ACHN (cell line): ENCODE results near the gene TUBA3E.
A peak's percentile ranks its signal among the peaks of the same experiment; 100 is the strongest.
"Not testable (repeated sequence)": the region's sequence is repeated elsewhere in the genome, so short reads cannot be mapped to it uniquely, and the experiment has no call there.

Experiments
- DNase-seq: peaks from one replicate; pipeline ENCODE4 v3.0.0-alpha.2; 2015
- in situ Hi-C: cut with HindIII; loops from 2 replicates; pipeline ENCODE4 v1.10.0; 2017; ENCODE audit warnings: low sequenced_read_pairs, low pct_ligation_motif_present, low pct_unique_long_range_greater_than_20kb

TUBA3E gene

DNA sequence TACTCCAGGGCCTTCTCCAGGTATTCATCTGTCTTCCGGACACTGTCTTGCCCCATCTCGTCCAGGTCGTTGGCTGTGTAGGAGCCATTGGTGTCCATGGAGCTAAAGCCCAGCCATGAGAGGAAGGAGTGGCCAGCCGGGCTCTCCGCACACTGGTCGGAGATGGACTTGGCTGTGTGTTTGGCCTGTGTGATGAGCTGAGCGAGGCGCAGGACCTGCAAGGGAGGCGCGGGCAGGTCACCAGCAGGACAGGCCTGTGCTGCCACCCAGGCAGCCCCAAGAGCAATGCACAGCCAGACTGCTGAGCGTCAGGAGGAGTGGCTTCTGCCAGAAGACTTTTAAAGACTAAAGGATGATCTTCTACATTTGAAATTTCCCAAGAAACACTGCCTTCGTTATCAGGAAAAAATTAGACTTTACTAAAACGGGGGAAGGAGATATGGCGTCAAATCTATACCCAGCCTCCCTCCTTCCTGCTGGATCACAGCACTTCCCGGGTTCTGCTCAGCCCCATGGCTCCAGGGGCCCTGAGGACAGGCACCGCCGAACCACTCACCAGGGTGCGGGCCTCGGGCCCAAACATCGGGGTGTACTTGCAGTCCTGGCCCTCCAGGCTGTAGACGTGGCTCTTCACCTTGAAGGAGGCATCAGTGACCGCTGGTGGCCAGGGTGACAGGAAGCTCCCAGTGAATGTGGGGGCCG is 44.4 kb downstream of the TUBA3E start:
- DNase-seq, in situ Hi-C loops: not testable (repeated sequence)

DNA sequence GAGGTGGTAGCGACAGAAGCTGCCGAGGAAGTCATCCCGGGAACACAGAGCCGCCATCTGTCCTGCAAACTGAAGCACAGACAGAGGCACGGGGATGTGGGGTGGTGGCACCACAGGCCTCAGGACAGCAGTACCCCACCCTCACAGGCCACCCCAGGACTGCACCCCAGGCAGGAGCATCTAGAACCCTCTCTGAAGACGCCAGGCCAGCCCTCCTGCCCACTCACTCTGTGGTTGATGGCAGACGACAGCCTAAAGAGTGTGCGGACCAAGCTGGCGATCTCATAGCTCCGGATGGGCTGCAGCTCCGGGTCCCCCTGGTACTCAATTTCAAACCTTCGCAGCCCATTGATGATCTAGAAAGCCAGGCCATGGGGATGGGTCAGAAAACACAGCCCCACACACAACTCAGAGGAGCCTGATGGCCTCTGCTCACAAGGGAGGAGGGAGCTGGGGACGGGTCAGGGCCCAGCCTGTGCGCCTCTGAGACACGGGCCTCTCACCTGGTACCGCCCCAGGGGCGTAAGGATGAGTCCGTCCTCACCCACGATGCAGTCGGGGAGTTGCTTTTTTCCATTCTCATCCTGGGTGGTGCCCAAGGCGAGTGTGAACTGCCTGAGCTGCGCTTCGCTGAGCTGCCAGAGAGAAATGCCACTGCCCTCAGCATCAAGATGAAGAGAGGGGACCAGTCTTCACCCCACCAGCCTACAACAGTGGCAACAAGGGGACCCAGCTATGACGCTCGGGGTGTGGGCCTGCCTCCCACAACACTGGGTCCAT is 45.2 kb downstream of the TUBA3E start:
- in situ Hi-C loops, result no loop called here
- no peak for DNase-seq

DNA sequence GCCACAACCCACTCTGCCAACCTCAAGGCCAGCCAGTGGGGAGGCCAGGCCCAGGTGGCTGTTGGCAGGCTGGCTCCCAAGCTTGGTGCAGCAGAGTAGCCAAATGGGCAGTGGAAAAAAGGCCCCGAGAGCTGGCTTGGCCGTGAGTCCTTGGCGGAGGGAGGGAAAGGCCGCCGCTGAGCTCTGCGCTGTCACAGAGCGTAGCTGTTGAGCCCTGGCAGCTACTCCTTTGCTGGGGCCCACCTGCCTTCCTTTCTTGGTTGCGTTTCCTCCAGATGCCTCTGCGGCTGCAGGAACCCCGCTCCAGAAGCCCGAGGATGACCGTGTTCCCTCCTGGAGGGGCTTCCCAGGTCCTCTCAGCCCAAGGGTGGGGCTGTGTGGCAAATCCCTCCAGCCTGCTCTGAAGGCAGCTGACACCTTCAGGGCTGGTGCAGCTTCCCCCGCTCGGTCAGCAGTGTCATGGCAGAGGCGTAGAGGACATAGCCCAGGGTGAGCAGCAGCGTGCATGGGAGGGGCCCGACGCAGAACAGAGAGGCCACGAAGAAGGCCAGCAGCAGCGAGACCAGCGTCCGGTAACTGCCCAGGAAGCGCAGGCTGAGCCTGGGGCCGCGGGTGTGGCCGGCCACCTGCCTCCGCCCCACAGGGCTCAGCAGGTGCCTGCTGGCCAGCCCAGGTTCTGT is 46.0 kb downstream of the TUBA3E start:
- in situ Hi-C loops, DNase-seq: not testable (repeated sequence)

DNA sequence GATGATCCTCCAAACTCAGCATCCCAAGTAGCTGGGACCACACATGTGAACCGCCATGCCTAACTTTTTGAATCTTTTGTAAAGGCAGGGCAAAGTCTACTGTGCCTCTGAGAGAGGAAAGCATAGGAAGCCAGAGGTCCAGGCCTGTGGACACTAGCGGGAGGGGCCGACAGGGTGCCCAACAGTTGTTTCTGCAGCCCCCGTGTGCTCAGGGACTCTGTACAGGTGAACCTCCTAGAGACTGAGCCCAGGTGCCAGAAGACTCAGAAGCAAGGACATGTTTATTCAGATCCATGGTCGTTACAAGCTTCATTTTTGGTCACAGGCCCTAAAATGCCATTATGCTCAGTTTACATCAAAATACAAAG is 47.1 kb downstream of the TUBA3E start:
- in situ Hi-C loops, DNase-seq: not testable (repeated sequence)

DNA sequence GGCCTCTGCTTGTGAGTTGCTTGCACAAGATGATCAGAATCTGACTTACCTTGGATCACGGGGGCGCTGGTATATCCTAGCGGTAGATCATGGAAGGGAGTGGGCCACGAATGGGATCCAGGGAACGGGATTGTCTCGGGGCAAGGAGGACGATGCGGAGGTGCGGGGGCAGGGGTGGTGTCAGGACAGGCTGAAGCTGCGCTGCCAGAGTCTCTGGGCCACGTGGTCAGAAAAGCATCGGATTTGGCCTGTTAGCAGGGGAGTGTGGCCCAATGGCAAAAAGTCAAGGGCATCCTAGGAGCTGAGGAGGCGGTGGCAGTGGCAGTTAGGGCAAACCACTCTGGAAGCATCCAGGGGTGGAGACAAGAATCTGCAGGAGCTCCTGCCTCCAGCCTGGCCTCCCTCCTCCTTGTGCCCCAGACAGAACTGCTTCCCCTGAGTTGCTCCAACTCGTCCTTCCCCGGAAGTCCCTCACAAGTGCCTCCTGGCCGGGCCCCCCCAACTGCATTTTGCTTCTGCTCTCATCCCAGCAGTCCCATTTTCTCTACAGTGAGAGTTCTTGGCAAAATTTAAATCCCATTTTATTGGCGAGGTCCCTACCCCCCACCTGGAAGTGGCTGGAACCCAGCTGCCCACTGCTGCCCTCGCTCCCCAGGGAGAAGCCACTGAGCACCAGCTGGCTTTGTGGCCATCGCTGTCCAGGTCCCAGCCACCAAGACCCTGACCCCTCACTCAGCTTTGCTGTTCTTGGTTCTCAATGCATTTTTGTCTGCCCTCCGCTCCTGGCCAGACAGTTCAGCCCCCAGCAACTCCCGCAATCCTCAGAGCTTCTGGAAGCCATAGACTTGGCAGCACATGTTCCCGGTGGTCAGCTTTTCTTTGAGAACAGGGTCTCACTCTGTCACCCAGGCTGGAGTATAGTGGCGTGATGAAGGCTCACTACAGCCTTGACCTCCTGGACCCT is 47.8 kb downstream of the TUBA3E start:
- in situ Hi-C loops, result no loop called here
- no peak for DNase-seq

DNA sequence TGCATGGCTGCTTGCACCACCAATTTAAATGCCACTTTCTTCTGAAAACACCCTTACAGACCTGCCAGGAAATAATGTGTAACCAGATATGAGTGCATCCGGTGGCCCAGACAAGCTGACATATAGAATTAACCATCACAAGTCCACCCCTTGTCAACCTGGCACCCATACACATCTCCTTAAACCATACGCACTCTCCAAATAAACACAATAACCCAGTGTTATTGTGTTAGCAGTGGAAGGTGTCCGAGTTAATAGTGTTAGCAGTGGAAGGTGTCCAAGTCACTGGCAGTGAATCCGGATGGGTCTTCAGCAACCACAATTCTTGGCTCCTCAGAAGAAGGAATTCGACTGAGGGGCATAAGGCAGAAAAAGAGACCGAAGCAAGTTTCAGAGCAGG is 49.7 kb downstream of the TUBA3E start:
- in situ Hi-C loops, DNase-seq: not testable (repeated sequence)

DNA sequence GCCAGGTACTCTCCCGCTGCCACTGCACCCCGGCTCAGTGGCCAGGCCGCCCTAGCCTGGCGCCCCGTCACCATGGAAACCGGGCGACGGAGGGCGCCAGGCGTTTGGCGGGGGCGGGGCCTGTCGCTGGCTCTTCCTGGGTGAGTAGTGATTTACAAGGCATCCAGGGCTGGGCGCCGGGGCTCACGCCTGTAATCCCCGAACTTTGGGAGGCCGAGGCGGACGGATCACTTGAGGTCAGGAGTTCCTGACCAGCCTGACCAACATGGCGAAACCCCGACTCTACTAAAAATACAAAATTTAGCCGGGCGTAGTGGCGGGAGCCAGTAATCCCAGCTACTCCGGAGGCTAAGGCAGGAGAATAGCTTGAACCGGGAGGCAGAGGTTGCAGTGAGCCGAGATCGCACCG is 53.2 kb downstream of the TUBA3E start, which contains the start of gene CCDC74B:
Gene CCDC74B (minus strand): TSS at position 107 of the 409 bp plus-strand sequence. CDS start 116 bp downstream, outside the sequence.
- DNase-seq, result peak; percentile 51
- in situ Hi-C loops, result not testable (repeated sequence)

DNA sequence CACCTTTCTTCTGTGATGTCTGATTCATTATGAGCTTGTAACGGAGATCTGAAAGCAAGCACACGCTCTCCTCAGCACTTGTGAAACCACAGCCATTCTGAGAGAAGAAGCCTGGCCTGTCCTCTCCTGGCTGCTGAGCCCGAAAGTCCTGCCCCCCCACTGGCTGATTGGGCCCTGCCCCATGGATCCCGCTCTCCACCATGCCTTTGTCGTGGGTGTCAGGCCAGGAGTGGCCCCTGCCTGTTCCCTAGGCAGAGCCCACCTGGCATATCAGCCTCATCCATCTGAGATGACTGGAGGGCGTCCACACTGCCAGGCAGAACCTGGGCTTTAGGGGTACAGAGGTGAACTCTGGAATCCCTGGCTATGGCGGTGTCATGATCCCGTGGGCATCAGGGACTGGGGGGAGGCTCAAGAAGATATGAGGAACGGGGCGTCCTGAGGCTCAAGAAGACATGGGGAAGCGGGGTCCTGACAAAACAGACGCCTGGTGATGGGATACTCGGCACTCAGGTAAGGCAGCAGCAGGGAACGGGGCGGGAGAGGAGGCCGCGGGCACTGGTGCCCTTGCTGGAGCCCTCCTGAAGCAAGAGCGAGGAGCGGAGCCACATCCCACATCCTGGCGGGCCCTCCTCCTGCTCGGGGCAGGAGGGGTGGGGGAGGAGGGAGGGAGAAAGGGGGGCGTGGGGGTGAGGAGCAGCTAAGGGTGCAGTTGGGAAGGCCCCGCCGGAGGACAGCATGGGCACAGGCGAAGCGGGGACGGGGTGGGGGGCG is 54.8 kb downstream of the TUBA3E start:
- in situ Hi-C loops, DNase-seq: not testable (repeated sequence)

DNA sequence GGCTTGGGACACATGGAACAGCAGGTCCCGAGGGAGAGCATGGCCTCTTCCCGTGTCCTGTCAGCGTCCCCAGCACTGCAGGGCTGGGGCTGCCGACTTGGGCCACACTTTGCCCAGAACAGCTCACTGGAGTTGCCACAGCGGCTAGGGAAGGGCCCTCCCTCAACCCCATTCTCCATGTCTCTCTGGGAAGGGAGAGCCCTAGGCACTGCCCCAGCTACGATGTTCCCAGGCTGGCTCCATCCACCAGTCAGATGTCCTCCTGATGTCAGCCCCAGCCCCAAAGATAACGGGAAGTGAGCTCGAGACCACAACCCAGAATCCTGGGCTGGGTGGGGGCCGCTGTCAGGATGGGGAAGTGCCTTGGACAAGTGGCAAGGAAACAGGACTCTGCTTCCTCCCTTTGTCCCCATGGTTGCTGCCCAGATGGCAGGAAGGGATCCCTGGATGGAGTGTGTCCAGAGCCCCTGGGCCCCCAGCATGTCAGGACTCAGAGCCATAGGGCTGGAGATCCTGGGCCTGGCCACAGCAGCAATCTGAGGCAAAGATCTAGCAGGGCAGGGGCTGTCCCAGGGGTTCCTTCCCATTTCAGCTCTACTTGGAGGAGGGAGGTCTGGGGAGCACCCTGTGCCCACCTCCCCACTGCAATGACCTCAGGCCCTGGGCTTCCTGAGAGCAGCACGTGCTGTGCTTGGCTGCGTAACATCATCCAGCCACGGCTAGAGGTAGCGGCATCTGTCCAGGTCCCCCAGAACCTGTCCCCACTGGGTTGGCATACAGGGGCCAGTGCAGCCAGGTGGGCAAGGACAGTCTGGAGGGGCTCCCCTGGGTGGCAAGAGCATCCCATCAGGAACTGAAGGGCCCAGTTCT is 55.6 kb downstream of the TUBA3E start:
- DNase-seq, in situ Hi-C loops: not testable (repeated sequence)
